Endometrial microvascular endothelial cells (primary cell): ENCODE results near the gene TCF25. TPM values are rescaled to one million over a fixed set of nuclear protein-coding genes. Genes with fewer than 3 reads are reported as not detected.
"Not testable (repeated sequence)": the region's sequence is repeated elsewhere in the genome, so short reads cannot be mapped to it uniquely, and the experiment has no call there.

Experiments used
- in situ Hi-C: cut with HindIII; loops from 2 replicates; pipeline ENCODE4 v1.10.0; 2017; ENCODE audit warnings: low sequenced_read_pairs, low pct_unique_long_range_greater_than_20kb; ENCODE audit errors: inconsistent ontology term
- total RNA-seq: library from RNA; depleted of rRNA; stranded (reverse); fragments of >200 nt; gene quantifications from one replicate; pipeline ENCODE4 v1.2.3, GENCODE V29; 2015; ENCODE audit errors: inconsistent ontology term

TCF25 gene
- total RNA-seq, 1 donor from 2014 or later = 165 TPM

DNA sequence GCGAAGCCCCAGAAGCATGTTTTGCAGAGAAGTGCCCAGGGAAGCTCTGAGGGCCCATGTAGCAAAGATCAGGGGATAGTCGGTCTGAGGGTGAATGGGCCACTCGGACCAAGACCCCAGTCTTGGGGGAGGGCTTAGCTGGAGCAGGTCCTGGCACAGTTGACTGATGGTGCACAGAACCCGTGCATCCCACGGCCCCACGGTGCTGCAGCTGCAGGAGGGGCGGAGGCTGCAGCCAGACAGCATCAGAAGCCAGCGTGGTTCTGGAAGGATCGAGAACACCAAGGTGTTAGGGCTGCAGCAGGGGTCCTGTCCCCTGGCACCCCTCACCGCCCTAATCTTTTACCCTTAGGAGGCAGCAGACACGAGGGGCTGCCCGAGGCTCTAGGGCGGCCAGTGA is 38.8 kb downstream of the TCF25 start:
- in situ Hi-C loops = no loop called here

DNA sequence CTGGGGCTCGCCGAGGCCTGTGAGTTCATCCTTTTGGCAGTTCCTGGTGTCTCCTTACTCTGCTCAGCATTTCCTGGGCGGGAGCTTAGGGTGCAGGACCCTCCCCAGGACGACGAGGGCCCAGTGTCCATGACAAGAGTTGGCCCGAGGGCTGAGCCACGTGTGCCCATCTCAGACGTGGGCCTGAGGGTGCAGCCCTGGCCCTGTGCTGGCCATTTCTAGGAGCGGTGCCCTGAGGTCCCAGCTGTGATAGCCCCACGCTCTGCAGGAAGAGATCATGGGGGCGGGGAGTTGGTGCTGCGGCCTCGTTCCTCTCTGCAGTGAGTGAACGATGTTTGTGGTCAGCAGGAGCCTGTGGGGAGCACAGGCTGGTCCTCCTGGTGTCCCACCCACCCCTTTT is 39.2 kb downstream of the TCF25 start:
- in situ Hi-C loops = no loop called here

GRCh38 chr16:89913408-89914387 is 40.3 kb downstream of the TCF25 start:
- in situ Hi-C loops = no loop called here

- in situ Hi-C loops = not testable (repeated sequence)
Observed at GRCh38 chr16:89914642-89915285, 41.4 kb downstream of the TCF25 start.

DNA sequence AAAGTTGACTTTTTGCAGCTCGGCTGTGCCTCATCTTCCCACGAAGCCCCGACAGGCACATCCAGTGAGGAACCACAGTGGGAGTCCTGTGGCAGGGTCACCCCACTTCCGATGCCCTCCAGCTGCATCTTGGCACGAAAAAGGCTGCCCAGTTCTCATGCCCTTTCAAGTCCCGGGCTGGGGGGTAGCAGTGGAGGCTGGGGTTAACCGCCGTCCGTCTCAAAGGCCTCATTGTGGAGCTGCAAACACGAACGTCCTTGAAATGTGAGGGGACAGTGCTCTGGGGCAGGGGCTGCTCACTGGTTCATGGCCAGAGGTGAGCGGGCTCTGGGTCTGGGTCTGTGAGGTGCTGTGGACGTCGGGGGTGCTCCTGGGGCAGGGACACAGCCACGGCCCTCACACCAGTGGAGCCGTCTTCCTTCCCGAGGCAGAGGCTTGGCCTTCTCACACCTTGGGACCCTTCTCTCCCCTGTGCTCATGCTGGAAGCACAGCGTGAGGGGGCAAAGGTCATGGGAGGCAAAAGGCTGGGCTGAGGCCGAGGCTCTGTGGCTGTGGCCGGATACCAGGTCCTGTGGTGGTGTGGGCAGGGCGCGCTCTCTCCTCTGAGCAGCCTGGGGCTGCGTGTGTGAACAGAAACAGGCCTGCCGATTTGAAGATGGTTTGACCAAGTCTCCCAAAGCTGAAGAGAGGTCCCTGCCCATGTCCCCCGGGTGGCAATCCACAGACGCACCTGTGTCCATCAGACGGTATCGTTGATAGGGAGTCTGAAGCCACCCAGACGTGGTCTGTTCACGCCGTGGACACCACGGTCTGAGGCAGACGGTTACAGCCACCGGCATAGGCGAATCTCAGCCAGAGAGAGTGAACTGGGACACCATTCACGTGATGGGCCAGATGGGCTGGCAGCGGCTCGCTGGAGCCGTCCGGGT is 42.2 kb downstream of the TCF25 start:
- in situ Hi-C loops = no loop called here

DNA sequence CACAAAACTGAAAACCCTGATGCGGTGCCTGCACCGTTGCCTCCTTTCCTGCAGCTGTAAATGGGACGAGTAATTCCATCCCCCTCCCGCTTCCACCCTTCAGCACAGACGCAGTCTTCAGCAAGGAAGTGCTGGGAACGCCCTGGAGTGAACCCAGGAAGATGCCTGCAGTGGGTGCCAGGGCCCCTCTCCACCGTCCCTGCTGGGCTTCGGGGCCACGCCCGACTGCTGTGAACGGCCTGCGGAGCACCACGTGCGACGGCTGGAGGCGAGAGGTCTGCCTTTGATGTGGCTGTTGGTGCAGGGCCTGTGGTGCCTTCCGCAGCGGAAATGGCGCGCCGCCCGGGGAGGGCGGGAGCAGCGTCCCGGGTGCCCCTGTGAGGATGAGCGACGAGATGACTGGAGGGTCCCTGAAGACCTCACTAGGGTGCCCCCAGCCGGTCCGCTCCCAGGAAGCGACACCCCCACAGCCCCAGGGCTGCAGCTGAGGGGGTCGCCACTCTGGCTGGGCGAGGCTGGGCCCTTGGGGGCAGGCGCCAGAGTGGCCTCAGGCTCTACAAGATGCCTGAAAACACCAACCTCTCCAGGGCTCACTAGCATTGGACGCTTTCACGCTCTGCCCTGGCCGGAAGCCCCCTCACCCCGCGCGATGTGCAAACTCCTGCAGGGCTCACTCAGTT is 44.5 kb downstream of the TCF25 start:
- in situ Hi-C loops = no loop called here

DNA sequence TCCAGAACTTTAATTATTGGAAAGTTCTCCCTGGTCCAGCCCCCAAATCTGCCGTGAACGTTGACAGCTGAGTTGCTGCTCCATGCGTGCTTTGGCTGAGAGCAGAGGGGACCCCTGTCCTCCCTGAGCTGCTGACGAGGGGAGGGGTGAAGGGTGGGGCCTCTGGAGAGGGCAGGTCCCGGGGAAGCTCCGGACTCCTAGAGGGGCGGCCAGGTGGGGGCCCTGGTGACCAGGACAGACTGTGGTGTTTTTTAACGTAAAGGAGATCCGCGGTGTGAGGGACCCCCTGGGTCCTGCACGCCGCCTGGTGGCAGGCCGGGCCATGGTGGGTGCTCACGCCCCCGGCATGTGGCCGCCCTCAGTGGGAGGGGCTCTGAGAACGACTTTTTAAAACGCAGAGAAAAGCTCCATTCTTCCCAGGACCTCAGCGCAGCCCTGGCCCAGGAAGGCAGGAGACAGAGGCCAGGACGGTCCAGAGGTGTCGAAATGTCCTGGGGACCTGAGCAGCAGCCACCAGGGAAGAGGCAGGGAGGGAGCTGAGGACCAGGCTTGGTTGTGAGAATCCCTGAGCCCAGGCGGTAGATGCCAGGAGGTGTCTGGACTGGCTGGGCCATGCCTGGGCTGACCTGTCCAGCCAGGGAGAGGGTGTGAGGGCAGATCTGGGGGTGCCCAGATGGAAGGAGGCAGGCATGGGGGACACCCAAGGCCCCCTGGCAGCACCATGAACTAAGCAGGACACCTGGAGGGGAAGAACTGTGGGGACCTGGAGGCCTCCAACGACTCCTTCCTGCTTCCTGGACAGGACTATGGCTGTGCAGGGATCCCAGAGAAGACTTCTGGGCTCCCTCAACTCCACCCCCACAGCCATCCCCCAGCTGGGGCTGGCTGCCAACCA is 45.3 kb downstream of the TCF25 start, which contains the start of gene MC1R:
Gene MC1R, plus strand, starts transcription at position 410 of the 895 bp plus-strand sequence. Its CDS starts 397 bp downstream, at position 807.
- in situ Hi-C loops = no loop called here

- in situ Hi-C loops = no loop called here
Observed at GRCh38 chr16:89919535-89920406, 46.4 kb downstream of the TCF25 start.

- in situ Hi-C loops = no loop called here
Observed at GRCh38 chr16:89920723-89921122, 47.3 kb downstream of the TCF25 start.

DNA sequence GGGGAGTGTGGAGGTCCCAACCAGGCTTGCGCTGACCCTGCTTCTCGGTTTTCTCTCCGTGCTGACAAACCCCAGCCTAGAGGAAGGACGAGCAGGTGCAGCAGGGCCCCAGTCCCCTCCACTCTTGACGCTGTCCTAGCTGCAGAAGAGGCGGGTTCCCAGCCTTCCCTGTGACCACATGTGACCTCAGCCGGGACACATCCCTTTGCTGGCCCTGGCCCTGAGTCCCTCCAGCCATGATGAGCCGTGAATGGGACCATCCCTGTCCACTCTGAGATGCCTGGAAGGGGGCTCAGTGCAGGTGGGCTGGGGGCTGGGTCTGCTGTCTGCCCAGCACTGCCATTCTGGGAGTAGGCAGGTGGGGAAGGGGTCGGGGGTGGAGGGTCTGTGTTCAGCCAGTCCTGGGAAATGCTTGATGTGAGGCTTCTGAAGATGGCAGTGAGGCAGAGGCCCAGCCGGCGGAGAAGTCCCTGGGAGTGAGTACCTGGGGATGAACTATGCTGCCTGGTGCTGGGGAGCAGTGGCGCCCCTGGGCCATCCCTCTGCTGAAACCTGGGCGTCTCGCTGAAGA is 47.8 kb downstream of the TCF25 start:
- in situ Hi-C loops = no loop called here

DNA sequence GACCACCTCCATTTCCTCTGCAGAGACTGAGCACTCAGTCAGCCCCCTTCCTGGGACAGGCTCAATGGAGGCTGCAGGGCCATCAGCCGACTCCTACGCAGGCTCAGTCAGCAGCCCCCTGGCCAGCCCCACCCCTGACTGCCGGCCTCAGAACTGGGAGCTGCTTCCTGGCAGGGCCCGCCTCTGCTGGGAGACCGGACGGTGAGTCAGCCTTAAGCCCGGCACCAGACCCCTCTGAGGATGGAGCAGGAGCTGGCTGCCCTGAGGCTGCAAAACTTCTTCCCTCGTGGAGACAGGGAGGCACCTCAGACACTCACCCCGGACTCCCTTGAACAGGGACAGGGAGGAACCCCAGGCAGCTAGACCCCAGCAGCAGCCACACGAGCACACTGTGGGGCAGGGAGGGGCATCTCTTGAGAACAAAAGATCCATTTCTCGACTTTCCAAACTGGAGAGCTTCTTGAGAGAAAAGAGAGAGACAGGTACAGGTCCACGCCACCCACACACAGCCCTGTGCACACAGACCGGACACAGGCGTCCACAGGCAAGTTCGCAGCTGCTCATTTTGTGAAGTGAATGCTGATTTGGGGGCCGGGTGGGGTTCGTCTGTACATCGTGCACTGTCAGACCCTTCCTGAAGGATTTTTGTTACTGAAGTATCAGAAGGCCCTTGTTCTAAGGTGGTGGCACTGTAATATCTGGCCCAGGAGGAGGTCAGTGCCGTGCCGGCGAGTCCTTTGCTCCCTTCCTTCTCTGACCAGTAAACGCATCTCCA is 48.5 kb downstream of the TCF25 start:
- in situ Hi-C loops = no loop called here

DNA sequence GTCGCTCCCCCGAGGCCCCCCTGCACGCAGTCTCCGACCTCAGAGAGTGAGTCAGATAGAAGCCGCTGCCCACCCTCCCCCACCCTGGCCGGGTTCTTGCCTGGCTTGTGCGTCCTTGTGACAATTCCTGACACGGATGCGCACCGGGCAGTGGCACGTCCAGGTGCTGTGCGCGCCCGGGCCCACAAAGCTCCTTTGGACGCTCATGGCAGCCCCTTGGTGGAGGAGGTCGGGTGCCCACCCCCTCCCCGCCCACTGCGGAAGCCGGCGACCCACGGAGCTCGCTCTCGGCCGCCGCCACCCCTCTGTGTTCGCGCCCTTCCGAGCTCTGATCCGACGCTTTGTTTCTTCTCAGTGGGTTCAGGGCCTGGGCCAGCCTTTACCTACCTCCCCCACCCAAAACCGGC is 49.1 kb downstream of the TCF25 start:
- in situ Hi-C loops = no loop called here

- in situ Hi-C loops = no loop called here
Observed at GRCh38 chr16:89922884-89923639, 49.7 kb downstream of the TCF25 start, which contains the start of gene TUBB3. Gene TUBB3, plus strand, starts transcription at chr16:89923342. Its CDS starts 60 bp downstream, at chr16:89923402.

GRCh38 chr16:89923640-89924296 is 50.4 kb downstream of the TCF25 start:
- in situ Hi-C loops = no loop called here
